Testis (tissue), 2 donors: ENCODE results near the gene TMEM107.

ENCODE experiments used
- CTCF ChIP-seq, 3 experiments: fragments of 450-650 bp in 2 of 3; fragments of 200-600 bp in 1 of 3; sonication (generic) in 1 of 3; IDR thresholded peaks; one replicate each; pipeline ENCODE4 v1.5.1; 2016 to 2019; ENCODE audit warnings: antibody characterized with exemption in 3 of 3, mild to moderate bottlenecking in 2 of 3, moderate library complexity in 1 of 3
- POLR2A ChIP-seq: fragments of 450-650 bp; IDR thresholded peaks from one replicate; pipeline ENCODE4 v1.6.1; 2017; ENCODE audit warnings: antibody characterized with exemption, mild to moderate bottlenecking, moderate library complexity

GRCh38 chr17:8150194-8151119 is 25.7 kb downstream of the TMEM107 start:
- TF ChIP-seq CTCF (IDR thresholded peaks at IDR 0.05) (no peak), POLR2A (no peak)
